ENCODE measurements around the gene ARHGEF33. TPM values are rescaled to one million over a fixed set of nuclear protein-coding genes. Genes with fewer than 3 reads are reported as not detected.

Gene ARHGEF33
- total RNA-seq, 3 donors from 2014 or later, result 0.10 to 1.5 (median 0.29) TPM

DNA sequence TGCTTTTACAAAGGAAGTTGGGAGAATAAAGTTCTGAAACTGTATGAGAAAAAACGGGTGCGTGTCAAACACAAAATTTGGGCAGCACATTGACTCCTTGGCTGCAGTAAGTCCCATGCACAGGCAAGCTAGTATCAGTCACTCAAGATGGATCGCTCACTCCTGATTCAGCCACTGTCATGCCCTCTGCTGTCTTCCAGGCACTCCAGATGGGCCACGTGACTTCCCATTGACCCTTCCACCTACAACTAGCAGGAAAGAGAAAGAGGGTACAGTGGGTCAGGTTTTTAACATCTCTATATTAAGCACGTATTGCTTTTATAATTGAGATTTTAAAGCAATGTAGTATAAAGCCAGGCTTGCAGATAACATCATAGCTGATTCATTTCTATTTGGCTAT lies 8.6 kb downstream of the ARHGEF33 start:
- intact Hi-C loops (cut with DNase I, micrococcal nuclease), result no loop called here
- ATAC-seq (no peak), DNase-seq (no peak)
- no peak for TF ChIP-seq CTCF (IDR thresholded peaks at IDR 0.05)
- Histone ChIP-seq H3K9me3 (no peaks in the 10 kb centered on the region), H3K4me1 (ENCODE audit: low read depth) (no peaks in the 10 kb centered on the region), H3K4me3 (no peak overlapping the region), H3K36me3 (ENCODE audit: low read depth) (no peaks in the 10 kb centered on the region)

DNA sequence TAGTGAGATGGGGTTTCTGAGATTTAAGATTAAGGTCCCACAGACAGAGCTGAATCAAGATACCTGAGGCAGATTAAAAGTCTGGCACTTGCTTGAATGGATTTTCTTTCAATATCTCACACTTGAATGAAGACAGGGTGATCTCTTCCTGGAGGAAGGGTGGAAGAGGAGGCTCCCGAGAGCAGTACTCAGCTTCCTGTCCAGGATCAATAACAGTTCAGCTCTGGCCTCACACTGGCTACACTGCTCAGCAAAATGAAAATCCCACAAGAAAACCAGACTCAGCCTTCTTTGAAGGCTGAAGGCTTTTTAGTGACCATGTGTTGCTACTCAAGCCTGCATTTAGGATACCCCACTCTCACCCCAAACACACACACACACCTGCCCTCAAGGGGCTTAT lies 11.1 kb downstream of the ARHGEF33 start:
- ATAC-seq, result no peak
- DNase-seq, result no peak
- no peak overlapping the region for H3K4me3 ChIP-seq
- H3K4me1 ChIP-seq (ENCODE audit: low read depth), result no peaks in the 10 kb centered on the region
- no peaks in the 10 kb centered on the region for H3K36me3 ChIP-seq (ENCODE audit: low read depth)
- no peak for TF ChIP-seq CTCF (IDR thresholded peaks at IDR 0.05)
- intact Hi-C loops (cut with DNase I, micrococcal nuclease), result no loop called here
- H3K9me3 ChIP-seq, result no peaks in the 10 kb centered on the region

DNA sequence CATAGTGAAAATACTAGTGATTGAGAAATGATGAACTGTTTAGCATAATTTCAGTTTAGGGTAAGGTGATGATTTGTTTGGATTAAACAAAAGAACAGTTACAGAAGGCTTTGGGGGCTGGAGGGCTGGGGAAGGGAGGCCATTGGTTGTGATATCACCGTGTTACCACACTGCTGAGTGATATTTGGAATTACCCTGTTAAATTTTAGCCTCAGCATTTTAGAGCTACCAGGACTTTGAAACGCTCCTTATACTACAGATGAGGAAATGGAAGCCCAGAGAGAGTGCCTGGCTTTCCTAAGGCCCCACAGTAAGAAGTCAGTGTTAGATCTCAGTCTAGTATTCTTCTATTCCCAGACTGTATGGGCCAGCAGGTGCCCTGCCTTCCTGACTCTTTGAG lies 15.6 kb downstream of the ARHGEF33 start:
- no peaks in the 10 kb centered on the region for H3K4me1 ChIP-seq (ENCODE audit: low read depth)
- H3K4me3 ChIP-seq, result no peak overlapping the region
- intact Hi-C loops (cut with DNase I, micrococcal nuclease), result no loop called here
- DNase-seq (no peak), ATAC-seq (no peak)
- no peaks in the 10 kb centered on the region for H3K36me3 ChIP-seq (ENCODE audit: low read depth)
- TF ChIP-seq CTCF (IDR thresholded peaks at IDR 0.05), result no peak
- no peaks in the 10 kb centered on the region for H3K9me3 ChIP-seq

GRCh38 chr2:38907242-38907641 lies 17.6 kb downstream of the ARHGEF33 start:
- Histone ChIP-seq H3K9me3 (no peaks in the 10 kb centered on the region), H3K4me1 (ENCODE audit: low read depth) (no peaks in the 10 kb centered on the region), H3K36me3 (ENCODE audit: low read depth) (no peaks in the 10 kb centered on the region), H3K4me3 (no peak overlapping the region)
- intact Hi-C loops (cut with DNase I, micrococcal nuclease), result no loop called here
- TF ChIP-seq CTCF (IDR thresholded peaks at IDR 0.05), result no peak
- ATAC-seq (no peak), DNase-seq (no peak)

DNA sequence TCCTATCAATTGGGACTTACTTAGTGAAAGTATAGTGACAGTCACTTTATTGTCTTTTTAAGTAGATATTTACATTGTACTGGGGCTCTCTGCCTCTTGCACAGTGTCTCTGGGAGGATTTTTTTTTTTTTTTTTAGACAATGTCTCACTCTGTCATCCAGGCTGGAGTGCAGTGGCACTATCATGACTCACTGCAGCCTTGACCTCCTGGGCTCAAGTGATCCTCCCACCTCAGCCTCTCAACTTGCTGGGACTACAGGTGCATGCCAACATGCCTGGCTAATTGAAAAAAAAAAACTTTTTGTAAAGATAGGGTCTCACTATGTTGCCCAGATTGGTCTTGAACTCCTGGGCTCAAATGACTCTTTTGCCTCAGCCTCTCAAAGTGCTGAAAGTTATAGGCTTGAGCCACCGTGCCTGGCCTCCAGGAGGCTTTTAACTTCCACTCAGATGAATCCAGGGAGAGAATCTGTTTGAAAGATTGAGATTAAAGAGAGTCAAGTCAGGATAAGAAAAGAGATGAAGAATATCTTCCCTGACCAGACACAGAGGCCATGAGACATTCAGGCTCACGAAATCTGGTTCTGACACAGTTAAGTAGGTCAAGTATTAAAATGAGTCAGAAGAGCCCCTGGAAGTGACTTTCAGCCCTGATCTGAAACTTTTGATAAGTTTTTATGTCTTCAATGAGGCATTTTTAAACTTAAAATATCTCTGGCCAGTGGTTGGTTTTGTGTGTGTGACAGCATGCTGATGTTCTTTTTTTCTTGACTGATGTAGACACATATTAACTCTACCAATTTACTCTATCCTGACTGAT lies 18.3 kb downstream of the ARHGEF33 start:
- H3K36me3 ChIP-seq (ENCODE audit: low read depth), result no peaks in the 10 kb centered on the region
- intact Hi-C loops (cut with DNase I, micrococcal nuclease), result no loop called here
- H3K4me1 ChIP-seq (ENCODE audit: low read depth), result no peaks in the 10 kb centered on the region
- no peak for DNase-seq
- TF ChIP-seq CTCF (IDR thresholded peaks at IDR 0.05), result no peak
- H3K9me3 ChIP-seq, result no peaks in the 10 kb centered on the region
- ATAC-seq, result no peak
- no peak overlapping the region for H3K4me3 ChIP-seq

All from mucosa of descending colon (tissue), 3 donors.